ENCODE measurements around the gene APRT.

The APRT gene

DNA sequence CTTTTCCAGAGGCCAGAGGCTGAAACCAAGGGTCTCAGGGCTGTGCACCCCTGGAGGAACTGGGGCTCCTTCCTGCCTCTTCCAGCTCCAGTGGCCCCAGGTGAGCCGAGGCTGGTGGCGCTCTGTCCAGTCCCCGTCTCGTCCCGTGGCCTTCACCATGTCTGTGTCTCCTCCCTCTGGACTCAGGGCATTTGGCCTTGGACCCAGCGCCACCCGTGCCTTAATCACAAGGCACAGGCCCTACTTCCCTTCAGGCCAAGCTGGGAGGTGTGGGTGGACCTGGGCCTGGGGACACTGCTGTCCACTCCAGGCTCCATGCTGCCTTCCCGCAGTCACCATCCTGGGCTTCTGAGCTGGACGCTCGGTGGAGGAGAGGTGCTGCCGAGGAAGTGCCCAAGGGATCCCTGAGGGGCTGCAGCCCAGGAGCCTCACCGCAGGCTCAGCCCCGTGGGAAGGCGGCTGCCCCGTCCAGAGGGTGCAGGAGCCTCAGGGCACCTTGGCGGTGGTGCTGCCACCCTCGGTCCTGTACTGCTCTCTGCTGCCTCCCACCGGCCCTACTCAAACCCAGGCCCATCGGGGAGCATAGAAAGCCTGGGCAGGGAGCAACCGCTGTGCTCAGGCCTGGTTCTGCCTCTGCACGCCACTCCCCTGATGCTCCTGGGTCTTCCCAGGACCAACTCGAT is 9.6 kb upstream of the APRT start:
- DNase-seq, result no peak

- no peak for DNase-seq
Measured at GRCh38 chr16:88820385-88821025, 8.8 kb upstream of the APRT start.

DNA sequence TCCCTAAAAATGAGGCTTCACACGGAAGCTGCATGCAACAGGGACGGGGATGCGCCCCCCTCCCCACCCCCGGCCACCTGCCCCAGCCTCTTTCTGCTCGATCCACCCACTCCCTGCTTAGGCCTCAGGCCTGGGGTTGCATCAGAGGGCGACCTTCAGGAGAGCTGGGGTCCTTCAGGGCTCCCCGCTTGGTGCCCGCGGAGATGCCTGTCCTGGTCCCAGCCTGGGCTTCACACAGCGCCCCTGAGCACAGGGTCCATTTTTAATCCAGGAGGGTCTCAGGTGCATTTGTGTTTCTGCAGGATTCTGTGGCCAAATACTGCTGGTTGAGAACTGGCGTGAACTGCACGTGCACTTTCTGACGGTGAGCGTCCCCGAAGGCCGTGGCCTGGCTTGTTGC is 7.4 kb upstream of the APRT start:
- no peak for DNase-seq

DNA sequence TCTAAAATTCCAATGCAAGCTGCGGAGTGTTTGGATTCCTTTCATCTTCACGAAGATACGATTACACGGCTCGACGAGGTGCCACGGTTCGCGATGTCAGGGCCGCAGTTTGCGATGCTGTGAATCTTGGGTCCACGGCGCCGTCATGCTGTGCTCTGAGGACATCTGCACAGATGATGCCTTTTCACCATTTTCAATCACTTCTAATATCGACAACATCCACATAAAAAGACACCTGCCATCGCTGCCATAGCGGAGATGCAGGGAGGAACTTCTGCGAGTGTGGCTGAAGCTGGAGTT is 6.8 kb upstream of the APRT start:
- DNase-seq, result no peak

- no peak for DNase-seq
Measured at GRCh38 chr16:88817785-88818574, 6.3 kb upstream of the APRT start.

DNA sequence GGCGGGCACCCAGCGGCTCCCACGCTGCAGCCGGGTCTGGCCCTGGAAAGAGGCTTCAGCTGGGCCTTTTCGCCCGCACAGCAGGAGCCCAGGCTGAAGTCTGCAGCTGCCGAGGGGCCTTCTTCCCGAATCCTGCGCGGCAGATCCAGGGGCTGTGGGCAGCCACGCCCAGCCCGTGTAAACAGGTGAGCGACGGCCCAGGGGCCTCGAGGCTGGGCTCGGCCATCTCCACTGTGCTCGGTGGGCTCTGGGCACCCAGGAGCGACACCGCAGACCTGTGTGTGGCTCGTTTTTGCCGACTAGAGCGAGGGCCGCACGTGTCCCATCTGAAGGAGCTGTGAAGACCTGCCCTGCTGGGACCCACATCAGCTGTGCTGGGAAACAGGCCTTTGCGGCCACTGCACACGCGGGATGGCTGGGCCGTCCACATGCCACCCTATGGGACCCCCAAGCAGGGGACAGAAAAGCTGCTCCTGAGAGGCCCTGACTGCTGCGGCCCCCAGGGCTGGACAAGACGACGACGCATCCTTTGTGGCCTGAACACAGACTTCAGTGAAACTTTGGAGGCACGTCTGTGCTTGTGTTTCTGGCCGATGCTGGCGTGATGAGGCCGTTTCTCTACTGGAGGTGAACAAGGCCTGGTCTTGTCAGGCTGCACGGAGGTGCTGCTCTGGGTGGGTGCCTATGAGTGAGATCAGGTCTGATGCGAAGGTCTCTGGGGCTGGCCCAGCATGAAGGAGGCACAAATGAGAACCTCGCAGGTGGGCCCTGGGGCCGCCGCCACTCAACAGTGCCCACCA is 5.2 kb upstream of the APRT start:
- no peak for DNase-seq

GRCh38 chr16:88815901-88816589 is 4.3 kb upstream of the APRT start:
- peak; percentile 53 for DNase-seq

DNA sequence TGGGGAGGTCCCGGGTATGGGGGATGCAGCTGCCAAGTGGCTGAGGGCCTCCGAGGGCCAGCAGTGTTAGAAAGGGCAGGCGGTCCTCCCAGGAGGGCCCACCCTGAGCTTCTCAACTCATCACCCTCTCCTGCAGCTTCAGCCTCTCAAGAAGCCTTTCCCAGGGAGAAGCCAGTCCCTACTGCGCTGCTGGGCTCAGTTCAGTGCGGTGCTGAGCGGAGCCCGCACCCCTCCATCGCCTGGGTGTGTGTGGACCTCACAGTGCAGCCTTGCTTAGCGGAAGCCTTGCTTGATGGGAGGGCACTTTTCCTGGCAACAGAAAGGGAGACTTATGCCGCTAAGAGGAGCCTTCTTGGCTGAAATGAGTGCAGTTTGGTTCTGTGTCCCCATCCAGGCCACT is 3.5 kb upstream of the APRT start:
- DNase-seq, result no peak

- DNase-seq, result no peak
Measured at GRCh38 chr16:88814144-88814502, 2.4 kb upstream of the APRT start.

DNA sequence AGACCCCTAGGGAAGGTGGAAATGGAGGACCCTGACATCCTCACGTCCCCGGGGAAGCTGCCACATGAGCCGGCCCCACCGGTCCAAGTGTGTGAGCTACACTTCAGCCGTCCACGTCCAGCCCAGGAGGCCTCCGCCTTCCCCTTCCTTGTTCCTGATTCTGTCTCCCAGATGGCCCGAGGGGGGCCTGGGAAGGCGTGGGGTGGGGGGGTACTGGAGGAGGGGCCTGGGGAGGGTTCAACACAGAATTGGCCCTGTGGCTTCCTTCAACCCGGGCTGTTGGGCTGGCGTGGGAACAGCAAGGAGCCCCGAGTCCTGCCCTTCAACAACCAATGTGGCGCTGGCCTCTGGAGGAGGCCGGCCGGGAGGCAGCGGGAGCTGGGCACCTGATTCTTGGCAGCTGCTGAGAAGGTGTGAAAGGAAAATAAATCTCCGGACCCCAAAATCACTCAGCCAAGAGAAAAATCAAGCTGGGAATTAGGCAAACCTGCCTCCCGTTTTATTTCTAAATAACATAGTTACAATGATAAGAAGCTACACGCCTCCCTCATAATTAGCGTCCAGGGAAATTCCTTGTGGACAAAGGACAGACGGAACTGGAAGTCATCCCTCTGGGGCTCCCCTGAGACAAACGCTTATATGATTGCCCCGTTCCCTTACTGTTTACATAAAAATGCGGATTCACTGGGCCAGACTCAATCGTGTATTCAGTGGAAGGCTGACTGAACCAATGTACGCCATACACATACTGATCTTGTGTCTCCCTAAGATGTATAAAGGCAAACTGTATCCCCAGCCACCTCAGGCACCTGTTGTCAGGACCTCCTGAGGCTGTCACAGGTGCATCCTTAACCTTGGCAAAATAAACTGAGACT is 1.8 kb upstream of the APRT start:
- no peak for DNase-seq

DNA sequence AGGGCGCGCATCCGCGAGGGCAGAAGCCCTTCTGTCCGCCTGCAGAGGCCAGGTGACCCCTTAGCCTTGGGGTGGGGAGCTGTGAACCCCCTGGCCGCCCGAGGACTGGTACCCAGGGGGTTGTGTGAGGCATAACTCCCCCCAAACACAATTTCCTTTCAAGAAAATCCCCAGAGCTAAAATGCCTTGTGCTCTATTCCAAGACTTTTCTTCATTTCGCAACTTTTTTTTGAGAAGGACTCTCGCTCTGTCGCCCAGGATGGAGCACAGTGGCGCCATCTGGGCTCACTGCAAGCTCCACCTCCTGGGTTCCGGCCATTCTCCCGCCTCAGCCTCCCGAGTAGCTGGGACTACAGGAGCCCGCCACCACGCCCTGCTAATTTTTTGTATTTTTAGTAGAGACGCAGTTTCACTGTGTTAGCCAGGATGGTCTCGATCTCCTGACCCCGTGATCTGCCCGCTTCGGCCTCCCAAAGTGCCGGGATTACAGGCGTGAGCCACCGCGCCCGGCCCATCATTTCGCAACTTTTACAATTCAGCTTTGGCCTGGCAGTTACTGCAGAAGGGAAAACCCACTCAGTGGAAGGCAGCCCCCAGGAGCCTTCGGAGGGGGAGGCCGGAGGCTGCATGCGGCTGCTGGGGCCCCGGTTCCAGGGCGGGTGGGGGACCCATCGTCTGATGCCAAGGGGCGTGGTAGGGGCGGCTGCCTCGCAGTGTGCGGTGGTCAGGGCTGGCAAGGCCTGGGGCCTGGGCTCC is 963 bp upstream of the APRT start:
- DNase-seq, result no peak

DNA sequence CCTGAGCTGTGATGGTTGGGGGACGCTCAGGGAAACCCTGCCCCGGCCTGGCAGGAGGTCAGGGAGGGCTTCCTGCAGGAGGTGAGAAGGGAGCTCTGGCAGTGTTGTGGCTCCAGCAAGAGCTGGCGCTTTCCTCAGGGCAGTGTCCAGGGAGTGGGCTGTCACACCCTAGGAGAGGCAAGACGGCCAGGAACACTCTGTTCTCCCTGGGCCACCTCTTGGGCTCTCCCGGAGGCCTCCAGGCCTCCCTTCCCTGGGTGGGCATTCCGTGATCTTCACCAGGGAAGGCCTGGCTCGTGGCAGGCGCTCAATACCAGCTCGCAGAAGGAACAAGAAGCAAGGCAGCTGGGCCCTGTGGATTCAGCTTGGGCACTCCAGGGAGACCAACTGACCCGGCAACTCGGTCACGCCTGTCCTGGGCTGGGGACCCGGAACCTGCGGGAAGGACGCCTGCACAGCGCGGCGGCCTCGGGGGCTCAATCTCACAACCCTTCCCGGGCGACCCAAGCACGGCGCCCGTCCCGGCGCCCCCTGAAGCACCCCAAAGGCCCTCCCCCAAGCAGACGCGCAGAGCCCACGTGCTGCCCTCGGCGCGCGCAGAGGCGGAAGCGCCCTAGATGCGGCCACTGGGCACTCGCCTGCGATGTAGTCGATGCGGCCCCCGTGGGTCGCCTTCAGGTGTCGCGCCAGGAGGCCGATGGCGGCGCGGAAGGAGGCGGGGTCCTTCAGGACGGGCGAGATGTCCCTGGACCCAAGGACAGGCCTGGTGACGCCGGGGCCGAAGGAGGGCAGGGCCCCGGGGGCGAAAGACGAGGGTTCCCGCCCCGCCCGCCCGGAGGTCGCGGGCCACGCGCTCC is 588 bp downstream of the APRT start:
- DNase-seq, result peak; percentile 68

GRCh38 chr16:88810166-88810911 is 1.4 kb downstream of the APRT start:
- no peak for DNase-seq

GRCh38 chr16:88809676-88810165 is 2.0 kb downstream of the APRT start:
- no peak for DNase-seq

GRCh38 chr16:88809068-88809675 is 2.6 kb downstream of the APRT start:
- no peak for DNase-seq

DNA sequence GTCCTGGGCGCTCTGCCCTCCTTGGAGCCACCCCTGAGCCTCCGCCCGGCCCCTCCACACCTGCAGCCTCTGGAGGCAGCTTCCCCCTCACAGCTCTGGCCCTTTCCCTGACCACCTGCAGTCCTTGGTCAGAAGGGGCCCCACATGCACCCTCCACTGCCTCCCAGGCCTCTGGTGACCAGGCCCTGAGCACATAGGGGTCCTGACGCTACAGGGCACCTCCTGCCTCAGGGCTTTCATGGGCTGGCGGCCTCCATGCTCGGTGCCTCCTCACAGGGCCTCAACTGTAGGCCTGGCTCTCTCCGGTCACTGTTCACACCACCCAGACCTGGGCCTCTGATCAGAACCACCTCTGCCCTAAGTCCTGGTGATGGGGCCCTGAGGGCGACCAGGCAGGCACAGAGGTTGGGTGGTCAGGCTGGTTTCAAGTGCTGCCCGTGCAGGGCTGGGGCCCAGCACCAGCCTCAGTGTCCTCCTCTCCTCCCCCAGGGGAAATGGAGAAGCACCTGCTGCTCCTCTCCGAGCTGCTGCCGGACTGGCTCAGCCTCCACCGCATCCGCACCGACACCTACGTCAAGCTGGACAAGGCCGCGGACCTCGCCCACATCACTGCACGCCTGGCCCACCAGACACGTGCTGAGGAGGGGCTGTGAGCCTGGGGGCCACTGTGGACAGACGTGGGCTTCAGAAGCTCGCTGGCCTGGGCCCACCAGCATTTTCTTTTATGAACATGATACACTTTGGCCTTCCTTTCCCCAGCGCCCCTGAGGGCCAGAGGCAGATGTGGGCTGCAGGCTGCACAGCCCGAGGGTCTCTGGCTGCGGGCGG is 3.9 kb downstream of the APRT start:
- no peak for DNase-seq

DNA sequence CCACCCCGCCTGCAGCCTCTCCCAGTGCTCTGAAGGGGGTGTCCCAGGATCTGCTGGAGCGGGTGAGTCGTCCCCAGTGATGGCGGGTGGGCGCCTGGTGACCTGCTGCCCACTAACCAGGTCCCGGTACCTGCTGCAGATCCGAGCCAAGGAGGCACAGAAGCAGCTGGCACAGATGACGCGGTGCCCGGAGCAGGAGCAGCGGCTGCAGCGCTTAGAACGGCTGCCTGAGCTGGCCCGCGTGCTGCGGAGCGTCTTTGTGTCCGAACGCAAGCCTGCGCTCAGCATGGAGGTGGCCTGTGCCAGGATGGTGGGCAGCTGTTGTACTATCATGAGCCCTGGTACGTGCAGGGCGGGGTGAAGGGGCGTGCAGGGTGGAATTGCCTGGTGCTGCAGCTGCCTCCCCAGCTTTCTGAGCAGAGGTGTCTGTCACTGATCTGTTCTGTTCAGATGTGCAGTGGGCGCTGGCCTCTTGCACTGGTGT is 4.5 kb downstream of the APRT start:
- DNase-seq, result no peak

Measured in activated gamma-delta T cell treated with Interleukin-2 at 50 U/mL for 16 hours (primary cell).